Stimulated activated CD8-positive, alpha-beta memory T cell treated with anti-CD3 and anti-CD28 coated beads, Interleukin-12 subunit alpha, Interleukin-12 subunit beta, amount 100 ng/mL, for 4 hours (primary cell): ENCODE data around the gene RBM22.
"Not testable (repeated sequence)": the region's sequence is repeated elsewhere in the genome, so short reads cannot be mapped to it uniquely, and the experiment has no call there.

ENCODE experiments used
- DNase-seq: peaks from one replicate; pipeline ENCODE4 v3.0.0-alpha.2; 2020; ENCODE audit warnings: low read depth

Gene RBM22

DNA sequence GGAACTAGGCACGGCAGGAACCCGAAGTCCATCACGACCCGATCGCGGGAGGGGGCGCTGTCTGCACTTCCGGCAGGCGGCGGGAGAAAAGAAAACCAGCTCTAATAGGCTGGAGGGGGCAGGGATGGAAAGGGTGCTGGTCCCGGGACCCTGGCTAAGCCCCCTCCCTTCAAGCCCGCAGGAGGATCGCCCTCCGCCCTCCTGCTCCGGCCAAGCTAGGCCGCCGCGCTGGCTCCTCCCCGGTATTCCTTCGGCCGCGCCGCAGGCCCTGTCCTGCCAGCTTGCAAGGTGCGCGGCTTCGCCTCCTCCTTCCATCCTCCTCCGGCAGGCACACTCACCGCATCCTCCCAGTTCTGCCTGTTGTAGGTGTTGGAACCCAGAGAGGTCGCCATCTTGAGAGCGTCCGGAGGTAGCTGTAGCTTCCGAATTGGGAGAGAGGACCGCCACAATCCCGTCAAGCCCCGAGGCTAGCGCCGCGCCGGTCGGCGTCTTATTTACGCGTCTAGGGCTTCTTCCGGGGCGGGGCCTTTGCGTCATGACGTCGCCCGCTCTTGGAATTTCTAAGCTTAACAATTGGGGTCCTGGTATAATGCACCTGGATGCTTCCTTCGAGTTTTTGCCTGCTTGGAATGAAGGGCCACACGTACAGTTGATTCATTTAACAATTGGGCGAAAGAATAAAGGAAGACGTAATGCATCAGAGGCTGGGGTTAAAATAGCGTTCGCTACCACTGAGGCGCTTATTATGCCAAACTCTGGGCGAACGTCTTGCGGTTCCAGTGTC, at the start of gene RBM22:
Gene RBM22 (minus strand): TSS at position 469 of the 784 bp plus-strand sequence. CDS start 77 bp downstream, at position 392.
- DNase-seq = peak; percentile 82

DNA sequence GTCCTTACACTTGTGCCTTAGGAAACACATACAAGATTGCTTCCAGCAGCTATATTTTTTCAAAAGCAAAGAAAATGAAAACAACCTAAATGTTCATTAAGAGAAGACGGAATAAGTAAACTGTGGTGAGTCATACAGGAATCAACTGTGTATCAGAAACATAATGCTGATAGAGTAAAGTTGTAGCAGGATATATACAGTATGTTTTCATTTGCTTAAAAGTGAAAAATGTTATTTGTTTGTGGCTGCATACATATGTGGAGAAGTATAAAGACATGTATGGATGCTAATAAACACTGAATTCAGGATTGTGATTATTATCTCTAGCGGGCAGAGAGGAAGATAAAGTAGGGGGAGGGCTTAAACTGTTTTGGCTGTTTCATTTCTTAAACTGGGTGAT, 49.6 kb upstream of the RBM22 start:
- DNase-seq = no peak

DNA sequence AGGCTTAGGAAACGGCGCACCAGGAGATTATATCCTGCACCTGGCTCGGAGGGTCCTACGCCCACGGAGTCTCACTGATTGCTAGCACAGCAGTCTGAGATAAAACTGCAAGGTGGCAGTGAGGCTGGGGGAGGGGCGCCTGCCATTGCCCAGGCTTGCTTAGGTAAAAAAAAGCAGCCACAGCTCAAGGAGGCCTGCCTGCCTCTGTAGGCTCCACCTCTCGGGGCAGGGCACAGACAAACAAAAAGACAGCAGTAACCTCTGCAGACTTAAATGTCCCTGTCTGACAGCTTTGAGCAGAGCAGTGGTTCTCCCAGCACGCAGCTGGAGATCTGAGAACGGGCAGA, 42.3 kb upstream of the RBM22 start:
- DNase-seq = not testable (repeated sequence)

DNA sequence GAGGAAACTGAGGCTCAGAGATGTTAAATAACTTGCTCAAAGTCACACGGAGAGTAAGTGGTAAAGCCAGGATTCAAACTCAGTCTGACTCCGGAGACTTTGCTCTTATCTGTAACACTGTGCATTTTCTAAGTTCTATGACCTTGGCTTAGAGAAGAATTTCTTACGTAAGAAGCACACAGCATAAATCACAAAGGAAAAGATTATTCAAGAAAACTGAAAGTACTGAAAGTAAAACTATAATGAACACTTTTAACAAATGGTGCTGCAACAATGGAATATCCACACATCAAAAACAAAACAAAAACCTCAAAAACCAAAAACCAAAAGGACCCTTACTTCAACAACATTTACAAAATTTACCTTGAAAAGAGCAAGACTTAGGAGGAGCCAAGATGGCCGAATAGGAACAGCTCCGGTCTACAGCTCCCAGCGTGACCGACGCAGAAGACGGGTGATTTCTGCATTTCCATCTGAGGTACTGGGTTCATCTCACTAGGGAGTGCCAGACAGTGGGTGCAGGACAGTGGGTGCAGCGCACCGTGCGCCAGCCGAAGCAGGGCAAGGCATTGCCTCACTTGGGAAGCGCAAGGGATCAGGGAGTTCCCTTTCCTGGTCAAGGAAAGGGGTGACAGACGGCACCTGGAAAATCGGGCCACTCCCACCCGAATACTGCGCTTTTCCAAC, 41.7 kb upstream of the RBM22 start:
- DNase-seq = not testable (repeated sequence)

GRCh38 chr5:150740992-150741391, 40.1 kb upstream of the RBM22 start:
- DNase-seq = no peak

GRCh38 chr5:150738862-150739261, 38.0 kb upstream of the RBM22 start:
- DNase-seq = no peak

- no peak for DNase-seq
These were observed 33.9 kb upstream of the RBM22 start for GRCh38 chr5:150734579-150735384.

- DNase-seq = no peak
These were observed 30.9 kb upstream of the RBM22 start for GRCh38 chr5:150731669-150732242.

DNA sequence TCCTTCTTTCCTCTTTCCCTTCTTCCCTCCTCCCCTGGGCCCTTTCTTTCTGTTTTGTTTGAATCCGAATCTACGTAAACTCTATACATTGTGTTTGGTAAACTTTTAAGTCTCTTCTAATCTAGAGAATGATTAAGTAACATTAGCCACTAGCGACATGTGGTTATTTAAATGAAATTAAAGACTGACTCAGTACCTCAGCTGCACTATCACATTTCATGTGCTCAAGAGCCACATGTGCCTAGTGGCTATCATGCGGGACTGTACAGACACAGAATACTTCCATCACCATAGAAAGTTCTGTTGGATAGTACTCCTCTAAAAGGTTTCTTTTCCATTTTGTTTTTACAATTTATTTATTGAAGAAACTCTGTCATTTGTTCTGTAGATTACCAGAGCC, 29.0 kb upstream of the RBM22 start:
- DNase-seq = no peak

GRCh38 chr5:150723845-150724244, 23.0 kb upstream of the RBM22 start:
- DNase-seq = no peak

DNA sequence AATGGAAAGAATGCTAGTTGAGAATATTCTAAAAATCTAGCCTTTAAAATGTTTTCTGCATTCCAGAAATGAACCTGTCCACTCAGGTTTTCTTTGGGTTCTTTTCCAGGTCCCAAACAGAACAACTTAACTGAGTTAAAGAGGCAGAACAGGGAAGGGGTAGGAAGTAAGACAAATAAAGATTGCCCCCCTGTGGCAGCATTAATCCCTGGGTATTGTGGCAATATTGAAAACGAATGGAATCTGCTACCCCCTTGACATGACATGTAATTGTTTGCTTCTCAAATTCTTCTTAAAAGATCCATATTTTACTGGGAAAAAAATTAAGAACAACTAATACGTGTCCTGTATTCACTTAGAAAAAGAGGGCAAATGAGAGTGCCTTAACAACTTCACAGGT, 9.3 kb upstream of the RBM22 start:
- DNase-seq = no peak

GRCh38 chr5:150706776-150707390, 6.0 kb upstream of the RBM22 start:
- DNase-seq = no peak

GRCh38 chr5:150703762-150704161, 2.9 kb upstream of the RBM22 start:
- no peak for DNase-seq

DNA sequence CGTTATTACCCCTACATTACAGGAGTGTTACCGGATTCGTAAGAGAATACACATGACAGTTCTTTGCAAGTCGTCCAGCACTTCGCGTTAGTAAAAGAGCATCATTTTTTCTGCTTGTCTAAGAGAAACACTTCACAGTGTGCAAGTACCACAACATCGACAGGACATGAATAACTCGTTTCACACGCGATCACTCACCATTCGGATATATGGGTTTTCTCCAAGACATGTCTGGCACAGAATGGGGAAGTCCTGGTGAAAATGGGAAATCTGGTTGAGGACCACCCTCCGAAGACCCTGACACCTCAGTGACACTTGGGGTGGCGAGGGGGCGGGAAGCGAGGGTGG, 642 bp downstream of the RBM22 start:
- no peak for DNase-seq

GRCh38 chr5:150694612-150695011, 6.2 kb downstream of the RBM22 start:
- DNase-seq = no peak

DNA sequence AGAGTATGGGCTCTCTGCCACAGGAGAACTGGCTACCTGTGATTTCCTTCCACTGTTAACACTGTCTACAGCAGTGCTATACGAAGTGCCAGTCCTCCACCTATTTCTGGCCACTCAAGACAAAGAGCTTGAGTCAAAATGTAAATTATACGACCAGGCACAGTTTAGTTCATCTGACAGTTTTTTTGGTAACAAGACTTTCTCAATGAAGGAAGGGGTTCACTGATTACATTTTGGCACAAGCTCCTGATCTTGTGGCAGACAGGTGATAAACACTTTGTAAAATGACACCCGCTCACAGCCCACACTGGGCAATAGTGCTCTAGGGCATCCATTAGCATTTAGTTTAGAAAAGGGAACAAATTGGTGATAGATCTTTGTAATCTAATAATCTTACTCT, 8.6 kb downstream of the RBM22 start:
- no peak for DNase-seq

DNA sequence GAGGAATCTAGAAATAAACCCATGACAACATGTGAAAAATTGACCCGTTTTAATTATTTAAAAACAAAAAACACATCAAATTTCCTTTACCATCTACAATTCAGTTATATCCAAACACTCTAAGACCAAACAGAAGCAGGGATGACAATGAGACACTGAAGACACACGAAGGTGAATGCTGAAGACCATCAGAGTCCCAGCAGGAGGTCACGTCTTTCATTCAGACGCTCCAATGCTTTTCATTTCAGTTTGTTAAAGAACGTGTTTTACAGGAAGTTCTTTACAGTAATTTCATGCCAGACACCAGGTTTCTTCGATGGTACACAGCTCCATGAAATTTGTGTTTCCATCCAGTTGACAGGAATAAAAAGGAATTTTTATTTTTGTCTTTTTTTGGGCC, 10.1 kb downstream of the RBM22 start:
- DNase-seq = no peak

GRCh38 chr5:150689120-150689519, 11.7 kb downstream of the RBM22 start:
- no peak for DNase-seq

DNA sequence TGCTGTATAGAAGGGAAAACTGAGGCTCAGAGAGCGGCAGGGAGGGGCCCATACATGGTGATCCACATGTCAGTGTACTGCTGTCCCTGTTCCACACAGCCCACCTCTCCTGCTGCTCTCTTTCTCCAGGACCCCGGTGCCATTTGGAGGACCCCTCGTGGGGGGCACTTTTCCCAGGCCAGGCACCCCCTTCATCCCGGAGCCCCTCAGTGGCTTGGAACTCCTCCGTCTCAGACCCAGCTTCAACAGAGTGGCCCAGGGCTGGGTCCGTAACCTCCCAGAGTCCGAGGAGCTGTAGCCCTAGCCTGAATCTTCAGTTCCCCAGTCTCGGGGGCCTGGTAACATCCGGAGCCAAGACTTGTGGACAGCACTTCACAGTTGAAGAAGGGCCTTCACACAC, 24.3 kb downstream of the RBM22 start:
- DNase-seq = no peak

DNA sequence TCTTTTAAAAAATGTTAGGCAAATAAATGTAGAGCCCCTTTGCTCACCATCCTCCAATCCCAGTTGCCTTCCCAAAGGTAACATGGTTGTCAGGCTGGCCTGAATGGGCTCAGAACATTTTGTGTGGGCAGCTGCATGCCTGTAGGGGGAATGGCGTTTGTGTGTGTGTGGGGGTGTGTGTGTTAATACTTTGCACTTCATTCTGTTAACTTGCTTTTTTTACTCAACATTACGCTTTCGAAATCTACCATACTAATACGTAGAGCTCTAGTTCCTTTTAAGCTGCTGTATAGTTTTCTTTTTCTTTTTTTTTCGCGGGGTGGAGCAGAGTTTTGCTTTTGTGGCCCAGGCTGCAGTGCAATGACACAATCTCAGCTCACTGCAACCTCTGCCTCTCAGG, 25.8 kb downstream of the RBM22 start:
- DNase-seq = no peak

DNA sequence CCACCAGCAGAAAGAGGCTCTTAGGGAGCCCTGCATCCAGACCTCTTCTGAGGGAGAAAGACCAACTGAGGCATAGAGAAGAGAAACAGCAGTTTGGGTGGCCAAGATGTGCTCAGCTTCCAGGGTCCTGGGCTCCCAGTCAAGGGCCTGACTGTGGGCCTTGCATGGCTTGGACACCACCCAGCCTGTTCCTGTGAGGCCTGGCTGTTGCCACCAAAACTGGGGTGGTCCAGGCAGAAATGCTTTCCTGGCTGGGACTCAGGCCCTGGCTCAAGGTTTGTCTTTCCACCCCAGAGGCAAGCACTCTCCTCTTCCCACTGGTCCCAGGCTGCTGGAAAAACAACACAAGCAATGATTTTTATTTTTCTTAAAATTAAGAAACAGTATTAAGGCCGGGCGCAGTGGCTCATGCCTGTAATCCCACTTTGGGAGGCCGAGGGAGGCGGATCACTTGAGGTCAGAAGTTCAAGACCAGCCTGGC, 26.5 kb downstream of the RBM22 start:
- DNase-seq = no peak

GRCh38 chr5:150672884-150673275, 28.0 kb downstream of the RBM22 start:
- no peak for DNase-seq
